ENCODE results near the gene DENND2C. TPM values are rescaled to one million over a fixed set of nuclear protein-coding genes. Genes with fewer than 3 reads are reported as not detected.
A peak's percentile ranks its signal among the peaks of the same experiment; 100 is the strongest.

The DENND2C gene
- total RNA-seq, 2 experiments from 2014 or later, result 0.67 to 0.96 TPM

- POLR2A ChIA-PET, result interaction anchor here (0.7 to 1.7 kb wide), 2 partner anchors 89 to 724 kb away, joined by 3 read pairs; no protein-coding TSS in a partner anchor
- H3K4me1 Mint-ChIP-seq, result peaks cover 12% of the 10 kb centered on the region
- DNase-seq, result peak; percentile 83
- no peaks in the 10 kb centered on the region for H3K36me3 Mint-ChIP-seq
- peak; percentile 96 for ATAC-seq (ENCODE audit: low read depth)
- H3K27ac Mint-ChIP-seq, result peak overlapping the region; percentile 68
- H3K9me3 Mint-ChIP-seq, result no peaks in the 10 kb centered on the region
- H3K4me3 Mint-ChIP-seq, result peak overlapping the region; percentile 94
- H3K27me3 Mint-ChIP-seq, result peaks cover 46% of the 10 kb centered on the region
Measured at GRCh38 chr1:114670083-114671010, 498 bp upstream of the DENND2C start.

- no peak for DNase-seq
- H3K4me1 Mint-ChIP-seq, result peaks cover 12% of the 10 kb centered on the region
- no peak overlapping the region for H3K27ac Mint-ChIP-seq
- H3K4me3 Mint-ChIP-seq, result peak overlapping the region; percentile 94
- no peaks in the 10 kb centered on the region for H3K36me3 Mint-ChIP-seq
- no peak for ATAC-seq (ENCODE audit: low read depth)
- H3K9me3 Mint-ChIP-seq, result no peaks in the 10 kb centered on the region
- POLR2A ChIA-PET, result no interaction called here
- peaks cover 34% of the 10 kb centered on the region for H3K27me3 Mint-ChIP-seq
Measured at GRCh38 chr1:114668784-114669561, 876 bp downstream of the DENND2C start.

GRCh38 chr1:114668373-114668772 lies 1.5 kb downstream of the DENND2C start:
- no peaks in the 10 kb centered on the region for H3K36me3 Mint-ChIP-seq
- no peak overlapping the region for H3K4me3 Mint-ChIP-seq
- POLR2A ChIA-PET, result no interaction called here
- DNase-seq (no peak), ATAC-seq (ENCODE audit: low read depth) (no peak)
- H3K9me3 Mint-ChIP-seq, result no peaks in the 10 kb centered on the region
- H3K4me1 Mint-ChIP-seq, result peaks cover 12% of the 10 kb centered on the region
- no peak overlapping the region for H3K27ac Mint-ChIP-seq
- peaks cover 29% of the 10 kb centered on the region for H3K27me3 Mint-ChIP-seq

GRCh38 chr1:114666954-114667353 lies 2.9 kb downstream of the DENND2C start:
- H3K4me3 Mint-ChIP-seq, result no peak overlapping the region
- no peak for DNase-seq
- peaks cover 26% of the 10 kb centered on the region for H3K27me3 Mint-ChIP-seq
- H3K27ac Mint-ChIP-seq, result no peak overlapping the region
- no peak for ATAC-seq (ENCODE audit: low read depth)
- no peaks in the 10 kb centered on the region for H3K36me3 Mint-ChIP-seq
- no peaks in the 10 kb centered on the region for H3K9me3 Mint-ChIP-seq
- H3K4me1 Mint-ChIP-seq, result peaks cover 12% of the 10 kb centered on the region
- POLR2A ChIA-PET, result no interaction called here

GRCh38 chr1:114660238-114660637 lies 9.6 kb downstream of the DENND2C start:
- POLR2A ChIA-PET, result no interaction called here
- ATAC-seq (ENCODE audit: low read depth) (no peak), DNase-seq (no peak)
- Mint-ChIP-seq H3K9me3 (no peaks in the 10 kb centered on the region), H3K4me3 (no peak overlapping the region), H3K27ac (no peak overlapping the region), H3K27me3 (peaks cover 22% of the 10 kb centered on the region), H3K4me1 (no peaks in the 10 kb centered on the region), H3K36me3 (no peaks in the 10 kb centered on the region)

- ATAC-seq (ENCODE audit: low read depth), result no peak
Measured at GRCh38 chr1:114651893-114652292, 18.0 kb downstream of the DENND2C start.

GRCh38 chr1:114648503-114648902 lies 21.3 kb downstream of the DENND2C start:
- no peaks in the 10 kb centered on the region for H3K4me1 Mint-ChIP-seq
- ATAC-seq (ENCODE audit: low read depth) (no peak), DNase-seq (no peak)
- H3K27me3 Mint-ChIP-seq, result no peaks in the 10 kb centered on the region
- H3K36me3 Mint-ChIP-seq, result no peaks in the 10 kb centered on the region
- no peak overlapping the region for H3K27ac Mint-ChIP-seq
- POLR2A ChIA-PET, result no interaction called here
- H3K9me3 Mint-ChIP-seq, result no peaks in the 10 kb centered on the region
- no peak overlapping the region for H3K4me3 Mint-ChIP-seq

More at GRCh38 chr1:114651893-114652292, 18.0 kb downstream of the DENND2C start:
- H3K36me3 Mint-ChIP-seq, result no peaks in the 10 kb centered on the region
- no peak overlapping the region for H3K4me3 Mint-ChIP-seq
- no peak overlapping the region for H3K27ac Mint-ChIP-seq
- H3K4me1 Mint-ChIP-seq, result no peaks in the 10 kb centered on the region
- no peak for DNase-seq
- H3K27me3 Mint-ChIP-seq, result peaks cover 3% of the 10 kb centered on the region
- POLR2A ChIA-PET, result interaction anchor here (0.6 kb wide), 1 partner anchor 177 kb away, joined by 3 read pairs; no protein-coding TSS in a partner anchor
- no peaks in the 10 kb centered on the region for H3K9me3 Mint-ChIP-seq

- H3K4me3 Mint-ChIP-seq, result no peak overlapping the region
- POLR2A ChIA-PET, result no interaction called here
- ATAC-seq (ENCODE audit: low read depth) (no peak), DNase-seq (no peak)
- H3K36me3 Mint-ChIP-seq, result no peaks in the 10 kb centered on the region
- no peak overlapping the region for H3K27ac Mint-ChIP-seq
- no peaks in the 10 kb centered on the region for H3K9me3 Mint-ChIP-seq
- no peaks in the 10 kb centered on the region for H3K4me1 Mint-ChIP-seq
- H3K27me3 Mint-ChIP-seq, result peaks cover 8% of the 10 kb centered on the region
Measured at GRCh38 chr1:114641377-114641776, 28.5 kb downstream of the DENND2C start.

- H3K27ac Mint-ChIP-seq, result no peak overlapping the region
- no peaks in the 10 kb centered on the region for H3K4me1 Mint-ChIP-seq
- DNase-seq, result no peak
- peaks cover 11% of the 10 kb centered on the region for H3K27me3 Mint-ChIP-seq
- H3K4me3 Mint-ChIP-seq, result no peak overlapping the region
- POLR2A ChIA-PET, result no interaction called here
- no peaks in the 10 kb centered on the region for H3K9me3 Mint-ChIP-seq
- no peak for ATAC-seq (ENCODE audit: low read depth)
- H3K36me3 Mint-ChIP-seq, result no peaks in the 10 kb centered on the region
Measured at GRCh38 chr1:114638910-114639309, 30.9 kb downstream of the DENND2C start.

- Mint-ChIP-seq H3K4me3 (no peak overlapping the region), H3K36me3 (no peaks in the 10 kb centered on the region), H3K27ac (no peak overlapping the region), H3K4me1 (no peaks in the 10 kb centered on the region), H3K9me3 (peaks cover 2% of the 10 kb centered on the region), H3K27me3 (peaks cover 23% of the 10 kb centered on the region)
- ATAC-seq (ENCODE audit: low read depth) (no peak), DNase-seq (no peak)
- POLR2A ChIA-PET, result no interaction called here
Measured at GRCh38 chr1:114632427-114632826, 37.4 kb downstream of the DENND2C start.

GRCh38 chr1:114627107-114627506 lies 42.7 kb downstream of the DENND2C start:
- Mint-ChIP-seq H3K36me3 (no peaks in the 10 kb centered on the region), H3K9me3 (peaks cover 2% of the 10 kb centered on the region), H3K27ac (no peak overlapping the region), H3K27me3 (peaks cover 17% of the 10 kb centered on the region), H3K4me1 (no peaks in the 10 kb centered on the region), H3K4me3 (no peak overlapping the region)
- ATAC-seq (ENCODE audit: low read depth) (no peak), DNase-seq (no peak)
- POLR2A ChIA-PET, result no interaction called here

- no peak overlapping the region for H3K27ac Mint-ChIP-seq
- H3K36me3 Mint-ChIP-seq, result no peaks in the 10 kb centered on the region
- no peak for DNase-seq
- no peak overlapping the region for H3K4me3 Mint-ChIP-seq
- H3K9me3 Mint-ChIP-seq, result no peaks in the 10 kb centered on the region
- ATAC-seq (ENCODE audit: low read depth), result no peak
- H3K27me3 Mint-ChIP-seq, result peaks cover 15% of the 10 kb centered on the region
- H3K4me1 Mint-ChIP-seq, result no peaks in the 10 kb centered on the region
- POLR2A ChIA-PET, result no interaction called here
Measured at GRCh38 chr1:114623364-114623763, 46.5 kb downstream of the DENND2C start.

GRCh38 chr1:114620419-114620818 lies 49.4 kb downstream of the DENND2C start:
- peaks cover 19% of the 10 kb centered on the region for H3K27me3 Mint-ChIP-seq
- no peak overlapping the region for H3K4me3 Mint-ChIP-seq
- H3K27ac Mint-ChIP-seq, result no peak overlapping the region
- POLR2A ChIA-PET, result no interaction called here
- H3K9me3 Mint-ChIP-seq, result no peaks in the 10 kb centered on the region
- no peak for ATAC-seq (ENCODE audit: low read depth)
- H3K4me1 Mint-ChIP-seq, result no peaks in the 10 kb centered on the region
- no peaks in the 10 kb centered on the region for H3K36me3 Mint-ChIP-seq
- DNase-seq, result no peak

GRCh38 chr1:114618606-114619005 lies 51.2 kb downstream of the DENND2C start:
- DNase-seq (no peak), ATAC-seq (ENCODE audit: low read depth) (no peak)
- no peaks in the 10 kb centered on the region for H3K9me3 Mint-ChIP-seq
- H3K27ac Mint-ChIP-seq, result no peak overlapping the region
- H3K27me3 Mint-ChIP-seq, result peaks cover 19% of the 10 kb centered on the region
- no peak overlapping the region for H3K4me3 Mint-ChIP-seq
- no peaks in the 10 kb centered on the region for H3K4me1 Mint-ChIP-seq
- POLR2A ChIA-PET, result no interaction called here
- H3K36me3 Mint-ChIP-seq, result no peaks in the 10 kb centered on the region
